GM19328 (cell line): ENCODE measurements around the gene SPRY4.
"Not testable (repeated sequence)": the region's sequence is repeated elsewhere in the genome, so short reads cannot be mapped to it uniquely, and the experiment has no call there.

Experiments used
- ATAC-seq: cut with Tn5 transposase; IDR thresholded peaks from one replicate; pipeline ENCODE4 v1.9.1; 2021; ENCODE audit warnings: mild to moderate bottlenecking, moderate library complexity; ENCODE audit not compliant: unreplicated experiment

Gene SPRY4

GRCh38 chr5:142295960-142296860 lies 28.6 kb downstream of the SPRY4 start:
- no peak for ATAC-seq

GRCh38 chr5:142295084-142295758 lies 29.6 kb downstream of the SPRY4 start:
- ATAC-seq = no peak

GRCh38 chr5:142293486-142293885 lies 31.3 kb downstream of the SPRY4 start:
- no peak for ATAC-seq

GRCh38 chr5:142292808-142293207 lies 32.0 kb downstream of the SPRY4 start:
- ATAC-seq = no peak

GRCh38 chr5:142292249-142292648 lies 32.6 kb downstream of the SPRY4 start:
- ATAC-seq = no peak

GRCh38 chr5:142290577-142291299 lies 34.1 kb downstream of the SPRY4 start:
- no peak for ATAC-seq

- ATAC-seq = no peak
Measured at GRCh38 chr5:142289708-142290576, 34.9 kb downstream of the SPRY4 start.

GRCh38 chr5:142287973-142288313 lies 36.9 kb downstream of the SPRY4 start:
- ATAC-seq = no peak

- no peak for ATAC-seq
Measured at GRCh38 chr5:142287096-142287972, 37.5 kb downstream of the SPRY4 start.

- no peak for ATAC-seq
Measured at GRCh38 chr5:142286111-142286510, 38.7 kb downstream of the SPRY4 start.

GRCh38 chr5:142283304-142283703 lies 41.5 kb downstream of the SPRY4 start:
- no peak for ATAC-seq

GRCh38 chr5:142281966-142282365 lies 42.9 kb downstream of the SPRY4 start:
- no peak for ATAC-seq

GRCh38 chr5:142281008-142281367 lies 43.8 kb downstream of the SPRY4 start:
- ATAC-seq = no peak

- no peak for ATAC-seq
Measured at GRCh38 chr5:142280066-142281007, 44.5 kb downstream of the SPRY4 start.

GRCh38 chr5:142278627-142279026 lies 46.2 kb downstream of the SPRY4 start:
- no peak for ATAC-seq

GRCh38 chr5:142277796-142278195 lies 47.0 kb downstream of the SPRY4 start:
- no peak for ATAC-seq

- no peak for ATAC-seq
Measured at GRCh38 chr5:142276517-142276916, 48.3 kb downstream of the SPRY4 start.

GRCh38 chr5:142275496-142275895 lies 49.3 kb downstream of the SPRY4 start:
- no peak for ATAC-seq

- ATAC-seq = not testable (repeated sequence)
Measured at GRCh38 chr5:142272596-142272995, 52.2 kb downstream of the SPRY4 start.
